C4-2B (cell line): ENCODE data around the gene TBC1D10A.
A peak's percentile ranks its signal among the peaks of the same experiment; 100 is the strongest.

Source experiments
- H3K27ac ChIP-seq: fragments of 450-650 bp; 2 replicates; pipeline ENCODE4 v1.5.1; 2017
- CTCF ChIP-seq: fragments of 450-650 bp; conservative IDR thresholded peaks from 2 replicates; pipeline ENCODE4 v1.5.1; 2017; ENCODE audit warnings: mild to moderate bottlenecking
- ZFX ChIP-seq: fragments of 450-650 bp; IDR thresholded peaks from 2 replicates; pipeline ENCODE4 v1.6.1; 2017

Gene TBC1D10A

DNA sequence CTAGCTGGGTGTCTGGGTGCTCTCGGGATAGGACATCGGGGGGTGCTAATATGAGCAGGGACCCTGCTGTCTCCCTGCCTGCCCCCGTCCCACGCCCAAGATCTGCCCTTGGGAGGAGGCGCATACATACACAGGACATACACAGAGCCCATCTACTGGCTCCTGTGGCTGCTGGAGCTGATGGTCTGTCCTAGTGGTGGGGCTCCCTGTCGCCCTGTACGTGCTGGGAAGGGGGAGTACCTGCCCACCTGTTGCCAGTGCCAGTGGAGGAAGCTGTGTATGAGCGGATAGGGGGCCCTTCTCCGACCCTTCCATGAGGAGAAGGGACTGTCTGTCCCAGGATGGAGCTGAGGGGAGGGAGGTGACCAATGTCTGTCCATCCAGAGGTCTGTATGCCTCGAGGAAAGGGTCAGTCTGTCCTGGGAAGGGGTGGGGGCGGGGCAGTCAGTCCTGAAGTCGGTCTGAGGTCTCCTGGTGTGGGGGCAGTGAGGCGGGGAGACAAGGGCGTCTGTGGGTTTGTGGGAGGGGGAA lies 952 bp downstream of the TBC1D10A start:
- TF ChIP-seq CTCF: no peak
- TF ChIP-seq ZFX: no peak
- peak overlapping the region; percentile 79 for H3K27ac ChIP-seq

GRCh38 chr22:30325065-30325720 lies 1.5 kb downstream of the TBC1D10A start:
- no peak overlapping the region for H3K27ac ChIP-seq
- TF ChIP-seq ZFX: no peak
- TF ChIP-seq CTCF: no peak

- TF ChIP-seq CTCF (no peak), ZFX (no peak)
- no peak overlapping the region for H3K27ac ChIP-seq
These were observed 2.6 kb downstream of the TBC1D10A start for GRCh38 chr22:30324014-30324730.

DNA sequence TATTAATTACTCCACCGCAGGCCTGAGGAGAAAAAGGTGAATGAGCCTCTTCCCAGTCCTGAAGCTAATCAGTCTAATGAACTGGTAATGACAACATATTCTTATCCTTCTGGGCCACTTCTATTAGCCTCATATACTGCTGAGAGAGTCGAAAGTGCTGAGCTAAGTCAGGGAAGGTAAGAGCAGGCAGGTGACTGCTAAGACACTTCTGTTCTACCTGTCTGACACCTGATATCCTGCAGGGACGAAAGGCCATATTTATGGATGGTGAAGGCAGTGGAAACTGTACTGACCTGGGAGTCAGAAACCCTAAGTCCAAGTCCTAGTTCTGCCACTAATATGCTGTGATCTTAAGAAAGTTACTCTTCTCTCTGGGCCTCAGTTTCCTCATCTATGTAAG lies 3.5 kb downstream of the TBC1D10A start:
- H3K27ac ChIP-seq: no peak overlapping the region
- TF ChIP-seq CTCF (no peak), ZFX (no peak)

DNA sequence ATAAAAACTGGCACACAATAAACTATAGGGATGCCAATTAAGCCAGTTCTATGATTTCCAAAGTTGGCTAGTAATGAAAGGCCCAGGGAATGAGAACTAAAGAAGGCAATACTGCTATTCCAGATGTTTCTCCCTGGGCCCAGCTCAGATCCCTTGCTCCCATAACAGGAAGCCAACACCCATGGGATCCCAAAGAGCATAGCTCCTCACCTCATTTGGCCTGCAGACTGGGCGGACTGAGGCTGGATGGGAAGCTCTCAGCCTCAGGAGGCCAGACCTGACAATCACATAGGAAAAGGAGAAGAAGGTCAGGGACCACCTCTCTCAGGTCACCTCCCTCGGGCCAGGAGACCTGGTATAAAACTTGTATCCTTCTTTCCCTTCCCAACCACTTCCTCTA lies 5.3 kb downstream of the TBC1D10A start:
- TF ChIP-seq CTCF: no peak
- no peak for TF ChIP-seq ZFX
- no peak overlapping the region for H3K27ac ChIP-seq

GRCh38 chr22:30320021-30320556 lies 6.7 kb downstream of the TBC1D10A start:
- TF ChIP-seq CTCF: no peak
- no peak for TF ChIP-seq ZFX

DNA sequence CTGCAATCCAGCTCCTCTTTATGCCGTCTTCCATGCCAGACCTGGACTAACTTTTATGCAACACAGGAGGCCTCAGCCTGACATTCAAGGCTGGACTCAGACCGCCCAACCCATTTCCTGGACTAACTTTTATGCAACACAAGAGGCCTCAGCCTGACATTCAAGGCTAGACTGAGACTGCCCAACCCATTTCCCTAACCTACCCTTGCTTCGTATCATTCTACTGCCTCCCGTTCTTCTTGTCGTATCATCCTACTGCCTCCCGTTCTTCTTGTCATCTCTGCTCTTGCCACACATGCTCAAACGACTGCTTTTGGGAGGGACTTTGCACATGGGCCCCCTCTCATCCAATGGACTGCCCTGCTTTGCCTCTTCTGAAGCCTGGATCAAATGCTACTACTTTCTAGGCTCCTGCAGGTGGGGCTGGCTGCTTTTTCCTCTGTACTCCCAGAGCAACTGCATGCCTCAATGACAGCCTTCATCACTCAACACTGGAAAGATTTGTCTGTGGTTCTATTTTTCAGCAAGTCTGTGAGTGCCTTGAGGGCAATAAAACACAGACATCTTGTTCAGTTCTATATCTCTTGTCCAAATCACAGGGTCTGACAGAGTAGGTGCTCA lies 7.8 kb downstream of the TBC1D10A start:
- no peak overlapping the region for H3K27ac ChIP-seq
- no peak for TF ChIP-seq ZFX
- TF ChIP-seq CTCF: no peak

More at GRCh38 chr22:30320021-30320556, 6.7 kb downstream of the TBC1D10A start:
- no peak overlapping the region for H3K27ac ChIP-seq
